Measurements from ENCODE around the gene LHFPL3. TPM values are rescaled to one million over a fixed set of nuclear protein-coding genes. Genes with fewer than 3 reads are reported as not detected.

The LHFPL3 gene
- total RNA-seq, 1 experiment from 2014 or later, result not detected

DNA sequence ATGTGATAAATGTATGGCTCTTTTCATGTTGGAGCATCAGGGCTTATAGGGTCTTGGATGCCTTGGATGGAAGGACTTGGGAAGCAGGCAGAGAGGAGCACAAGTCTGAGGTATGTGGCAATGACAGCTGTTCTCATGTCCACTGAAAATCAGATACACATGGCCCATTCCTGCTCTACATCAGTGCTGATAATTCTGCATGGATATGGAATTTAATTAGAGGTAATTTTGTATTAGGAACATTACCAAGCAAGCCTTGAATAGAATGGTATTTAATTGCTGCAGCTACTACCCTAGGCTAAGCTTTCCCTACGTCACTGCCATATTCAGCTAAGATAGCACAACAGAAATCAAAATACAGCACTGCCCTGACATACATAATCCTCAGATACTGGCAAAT lies 299.6 kb downstream of the LHFPL3 start:
- no peak overlapping the region for H3K27ac ChIP-seq (ENCODE audit: low read depth, low read length, poor library complexity, severe bottlenecking)
- no peaks in the 10 kb centered on the region for H3K4me1 ChIP-seq (ENCODE audit: insufficient read depth, low read length, poor library complexity, severe bottlenecking)
- BruUV-seq (replicated peaks), result no TSS peak
- intact Hi-C loops (cut with micrococcal nuclease; ENCODE audit: unreplicated experiment), result loop anchor here (10.0 kb wide), 1 partner anchor 73 kb away; no protein-coding TSS in a partner anchor
- ChIA-PET POLR2A (ENCODE audit: low non-redundant PET) (no interaction called here), CTCF (no interaction called here)
- H3K9me3 ChIP-seq (ENCODE audit: low read depth, low read length, poor library complexity, severe bottlenecking), result no peaks in the 10 kb centered on the region
- DNase-seq (ENCODE audit: low spot score), result no peak
- no peak for TF ChIP-seq EZH2 (IDR thresholded peaks at IDR 0.05; ENCODE audit: borderline replicate concordance, low read depth, low read length, poor library complexity, severe bottlenecking)
- TF ChIP-seq, protein P1, sequence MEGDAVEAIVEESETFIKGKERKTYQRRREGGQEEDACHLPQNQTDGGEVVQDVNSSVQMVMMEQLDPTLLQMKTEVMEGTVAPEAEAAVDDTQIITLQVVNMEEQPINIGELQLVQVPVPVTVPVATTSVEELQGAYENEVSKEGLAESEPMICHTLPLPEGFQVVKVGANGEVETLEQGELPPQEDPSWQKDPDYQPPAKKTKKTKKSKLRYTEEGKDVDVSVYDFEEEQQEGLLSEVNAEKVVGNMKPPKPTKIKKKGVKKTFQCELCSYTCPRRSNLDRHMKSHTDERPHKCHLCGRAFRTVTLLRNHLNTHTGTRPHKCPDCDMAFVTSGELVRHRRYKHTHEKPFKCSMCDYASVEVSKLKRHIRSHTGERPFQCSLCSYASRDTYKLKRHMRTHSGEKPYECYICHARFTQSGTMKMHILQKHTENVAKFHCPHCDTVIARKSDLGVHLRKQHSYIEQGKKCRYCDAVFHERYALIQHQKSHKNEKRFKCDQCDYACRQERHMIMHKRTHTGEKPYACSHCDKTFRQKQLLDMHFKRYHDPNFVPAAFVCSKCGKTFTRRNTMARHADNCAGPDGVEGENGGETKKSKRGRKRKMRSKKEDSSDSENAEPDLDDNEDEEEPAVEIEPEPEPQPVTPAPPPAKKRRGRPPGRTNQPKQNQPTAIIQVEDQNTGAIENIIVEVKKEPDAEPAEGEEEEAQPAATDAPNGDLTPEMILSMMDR (conservative IDR thresholded peaks at IDR 0.05; ENCODE audit: low read depth, low read length), result no peak
- no peaks in the 10 kb centered on the region for H3K36me3 ChIP-seq (ENCODE audit: insufficient read depth, low read length, poor library complexity, severe bottlenecking)
- H3K27me3 ChIP-seq (replicated peaks; ENCODE audit: insufficient read depth, low read depth, low read length, poor library complexity), result no peaks in the 10 kb centered on the region
- no peak overlapping the region for H3K4me3 ChIP-seq (ENCODE audit: low read depth, low read length, poor library complexity, severe bottlenecking)

DNA sequence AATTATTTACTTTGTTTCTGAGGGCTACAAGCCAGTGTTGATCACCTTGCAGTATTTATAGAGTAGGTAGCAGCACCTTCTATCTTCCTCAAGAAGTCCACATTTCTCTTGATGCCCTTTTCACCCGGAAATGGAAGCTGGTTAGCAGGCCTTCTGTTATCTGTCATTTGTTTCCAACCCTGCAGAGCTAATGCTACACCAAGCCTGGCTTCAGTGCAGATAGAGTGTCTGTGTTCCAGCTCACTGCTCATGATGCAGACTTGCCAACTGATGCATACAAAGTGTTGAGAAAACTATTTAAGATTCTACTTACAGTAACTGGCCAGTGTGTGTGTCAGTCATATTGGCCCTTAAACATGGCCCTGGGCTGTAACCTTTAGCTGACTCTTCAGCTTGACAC lies 301.0 kb downstream of the LHFPL3 start:
- ChIA-PET POLR2A (ENCODE audit: low non-redundant PET) (no interaction called here), CTCF (no interaction called here)
- TF ChIP-seq, protein P1 (conservative IDR thresholded peaks at IDR 0.05; ENCODE audit: low read depth, low read length), result no peak
- TF ChIP-seq EZH2 (IDR thresholded peaks at IDR 0.05; ENCODE audit: borderline replicate concordance, low read depth, low read length, poor library complexity, severe bottlenecking), result no peak
- no peak for DNase-seq (ENCODE audit: low spot score)
- no peak overlapping the region for H3K27ac ChIP-seq (ENCODE audit: low read depth, low read length, poor library complexity, severe bottlenecking)
- intact Hi-C loops (cut with micrococcal nuclease; ENCODE audit: unreplicated experiment), result loop anchor here (10.0 kb wide), 1 partner anchor 75 kb away; no protein-coding TSS in a partner anchor
- H3K4me1 ChIP-seq (ENCODE audit: insufficient read depth, low read length, poor library complexity, severe bottlenecking), result no peaks in the 10 kb centered on the region
- no peaks in the 10 kb centered on the region for H3K9me3 ChIP-seq (ENCODE audit: low read depth, low read length, poor library complexity, severe bottlenecking)
- BruUV-seq (replicated peaks), result no TSS peak
- no peaks in the 10 kb centered on the region for H3K36me3 ChIP-seq (ENCODE audit: insufficient read depth, low read length, poor library complexity, severe bottlenecking)
- no peak overlapping the region for H3K4me3 ChIP-seq (ENCODE audit: low read depth, low read length, poor library complexity, severe bottlenecking)
- H3K27me3 ChIP-seq (replicated peaks; ENCODE audit: insufficient read depth, low read depth, low read length, poor library complexity), result no peaks in the 10 kb centered on the region

DNA sequence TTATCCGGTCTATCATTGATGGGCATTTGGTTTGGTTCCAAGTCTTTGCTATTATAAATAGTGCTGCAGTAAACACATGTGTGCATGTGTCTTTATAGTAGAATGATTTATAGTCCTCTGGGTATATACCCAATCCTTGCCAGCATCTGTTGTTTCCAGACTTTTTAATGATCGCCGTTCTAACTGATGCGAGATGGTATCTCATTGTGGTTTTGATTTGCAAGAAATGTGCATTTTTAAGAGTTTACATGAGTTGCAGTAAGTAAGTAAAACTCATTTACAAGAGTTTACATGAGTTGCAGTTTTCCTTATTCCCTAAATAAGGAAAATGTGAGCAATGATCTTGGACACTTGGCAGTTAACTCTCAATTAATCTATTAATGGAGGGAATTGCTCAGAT lies 312.1 kb downstream of the LHFPL3 start:
- TF ChIP-seq, protein P1 (conservative IDR thresholded peaks at IDR 0.05; ENCODE audit: low read depth, low read length), result no peak
- no peak for TF ChIP-seq EZH2 (IDR thresholded peaks at IDR 0.05; ENCODE audit: borderline replicate concordance, low read depth, low read length, poor library complexity, severe bottlenecking)
- CTCF ChIA-PET, result no interaction called here
- H3K27ac ChIP-seq (ENCODE audit: low read depth, low read length, poor library complexity, severe bottlenecking), result no peak overlapping the region
- no peak overlapping the region for H3K4me3 ChIP-seq (ENCODE audit: low read depth, low read length, poor library complexity, severe bottlenecking)
- intact Hi-C loops (cut with micrococcal nuclease; ENCODE audit: unreplicated experiment), result loop anchor here (5.0 kb wide), 1 partner anchor 277 kb away; no protein-coding TSS in a partner anchor
- no peaks in the 10 kb centered on the region for H3K9me3 ChIP-seq (ENCODE audit: low read depth, low read length, poor library complexity, severe bottlenecking)
- BruUV-seq (replicated peaks), result no TSS peak
- POLR2A ChIA-PET (ENCODE audit: low non-redundant PET), result no interaction called here
- H3K27me3 ChIP-seq (replicated peaks; ENCODE audit: insufficient read depth, low read depth, low read length, poor library complexity), result peaks cover 40% of the 10 kb centered on the region
- no peaks in the 10 kb centered on the region for H3K4me1 ChIP-seq (ENCODE audit: insufficient read depth, low read length, poor library complexity, severe bottlenecking)
- H3K36me3 ChIP-seq (ENCODE audit: insufficient read depth, low read length, poor library complexity, severe bottlenecking), result no peaks in the 10 kb centered on the region
- DNase-seq (ENCODE audit: low spot score), result no peak

Measured in A673 (cell line).